Naive thymus-derived CD4-positive, alpha-beta T cell (primary cell): Measurements from ENCODE around the gene PGRMC2. TPM values are rescaled to one million over a fixed set of nuclear protein-coding genes. Genes with fewer than 3 reads are reported as not detected.

Experiments
- ATAC-seq: fragments of 150-1000 bp; cut with Tn5 transposase; 2 replicates; pipeline ENCODE4 v1.10.0; 2021; ENCODE audit warnings: mild to moderate bottlenecking, moderate library complexity
- CTCF ChIA-PET: fragments of 350-600 bp; sonication (Branson Sonifier 250); formaldehyde crosslinking; loops from one replicate; lab custom pipeline; 2021; ENCODE audit warnings: antibody characterized with exemption; lab: Charles Lee
- POLR2A ChIA-PET: fragments of 350-600 bp; sonication (Branson Sonifier 250); formaldehyde crosslinking; loops from one replicate; lab custom pipeline; 2021; ENCODE audit warnings: antibody characterized with exemption, inconsistent platforms; lab: Charles Lee
- DNase-seq, 9 donors: peaks; one replicate each; pipeline versions ENCODE4 v3.0.0 to v3.0.0-alpha.2; 2020 to 2022; ENCODE audit warnings: mixed read lengths in 1 of 9
- H3K27ac ChIP-seq: one replicate; pipeline ENCODE4 v1.7.0; 2013; ENCODE audit warnings: mild to moderate bottlenecking, low read depth, low read length, moderate library complexity
- H3K27me3 ChIP-seq, 2 donors: one replicate each; pipeline ENCODE4 v1.7.0; 2013; ENCODE audit warnings: low read length in 2 of 2, mild to moderate bottlenecking in 2 of 2, moderate library complexity in 2 of 2; ENCODE audit not compliant: control insufficient read depth in 2 of 2, insufficient read depth in 2 of 2
- H3K36me3 ChIP-seq, 3 experiments: 1 replicate in 2 of 3; 2 replicates in 1 of 3; pipeline ENCODE4 v1.7.0; 2013; ENCODE audit warnings: low read length in 3 of 3, mild to moderate bottlenecking in 3 of 3, moderate library complexity in 1 of 3; ENCODE audit not compliant: insufficient read depth in 3 of 3, control insufficient read depth in 2 of 3
- H3K4me1 ChIP-seq, 2 donors: one replicate each; pipeline ENCODE4 v1.7.0; 2013; ENCODE audit warnings: low read length in 2 of 2, mild to moderate bottlenecking in 2 of 2, moderate library complexity in 1 of 2; ENCODE audit not compliant: control insufficient read depth in 2 of 2, insufficient read depth in 2 of 2
- H3K4me3 ChIP-seq: 2 replicates; pipeline ENCODE4 v1.7.0; 2013; ENCODE audit warnings: mild to moderate bottlenecking, low read length
- H3K9me3 ChIP-seq, 3 experiments: 1 replicate in 2 of 3; 2 replicates in 1 of 3; pipeline ENCODE4 v1.7.0; 2013; ENCODE audit warnings: low read length in 3 of 3; ENCODE audit not compliant: control insufficient read depth in 2 of 3
- H3K27ac Mint-ChIP-seq, 9 donors: one replicate each; pipeline ENCODE4 v1.8.0; 2020 to 2022; ENCODE audit warnings: mixed read lengths in 9 of 9, mild to moderate bottlenecking in 8 of 9, moderate library complexity in 5 of 9, inconsistent platforms in 2 of 9
- H3K27me3 Mint-ChIP-seq, 5 donors: one replicate each; pipeline ENCODE4 v1.8.0; 2021 to 2022; ENCODE audit warnings: mixed read lengths in 5 of 5, mild to moderate bottlenecking in 1 of 5
- H3K36me3 Mint-ChIP-seq, 5 donors: one replicate each; pipeline ENCODE4 v1.8.0; 2020 to 2022; ENCODE audit warnings: mixed read lengths in 5 of 5, mild to moderate bottlenecking in 3 of 5, inconsistent platforms in 1 of 5
- H3K4me1 Mint-ChIP-seq, 7 donors: one replicate each; pipeline ENCODE4 v1.8.0; 2020 to 2022; ENCODE audit warnings: mixed read lengths in 7 of 7, mild to moderate bottlenecking in 3 of 7, inconsistent platforms in 1 of 7
- H3K4me3 Mint-ChIP-seq, 10 donors: one replicate each; pipeline ENCODE4 v1.8.0; 2020 to 2022; ENCODE audit warnings: mild to moderate bottlenecking in 10 of 10, mixed read lengths in 10 of 10, moderate library complexity in 6 of 10, inconsistent platforms in 2 of 10
- H3K9me3 Mint-ChIP-seq, 11 donors: one replicate each; pipeline ENCODE4 v1.8.0; 2020 to 2022; ENCODE audit warnings: mixed read lengths in 11 of 11, mild to moderate bottlenecking in 4 of 11, inconsistent platforms in 1 of 11, moderate library complexity in 1 of 11
- intact Hi-C, 2 donors: fragments of 100-400 bp; cut with micrococcal nuclease; formaldehyde crosslinking; loops; one replicate each; pipeline ENCODE4 v1.15.1; 2023
- polyA plus RNA-seq, 2 donors: library from polyadenylated mRNA; unstranded; fragments of 300-500 nt; fragmentation: Illumina TruSeq; gene quantifications; one replicate each; pipeline ENCODE4 v1.2.3, GENCODE V29; 2021
- total RNA-seq, 6 experiments: library from RNA in 5 of 6; stranded (reverse) in 5 of 6; gene quantifications; 1 replicate in 5 of 6; 2 replicates in 1 of 6; pipeline ENCODE4 v1.2.3 and lab custom pipeline; 2021 to 2026

The PGRMC2 gene
- total and polyA plus RNA-seq, 7 experiments from 2014 or later = 17.4 to 65.6 (median 42.6) TPM

DNA sequence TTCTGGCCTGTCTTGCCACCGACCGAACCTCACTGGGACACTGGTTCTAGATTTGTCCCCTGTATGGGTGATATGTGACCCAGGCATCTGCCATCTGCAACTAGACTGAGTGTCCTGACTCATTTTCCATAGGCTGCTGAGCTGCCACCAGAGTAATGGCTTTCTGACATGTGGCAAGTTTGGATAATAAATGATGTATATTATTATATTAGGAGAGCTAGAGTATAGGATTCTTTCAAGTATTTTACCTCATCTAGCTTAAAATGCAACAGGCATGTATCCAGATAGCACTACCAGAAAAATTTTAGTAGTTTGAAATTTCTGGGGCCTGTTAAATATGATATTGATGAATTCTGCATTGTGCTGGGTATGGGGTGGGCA lies 15.8 kb upstream of the PGRMC2 start:
- CTCF ChIA-PET = no interaction called here
- H3K36me3 Mint-ChIP-seq = peaks cover 0 to 53% (median 26%) of the 10 kb centered on the region in 5 donors
- intact Hi-C loops = no loop called here

DNA sequence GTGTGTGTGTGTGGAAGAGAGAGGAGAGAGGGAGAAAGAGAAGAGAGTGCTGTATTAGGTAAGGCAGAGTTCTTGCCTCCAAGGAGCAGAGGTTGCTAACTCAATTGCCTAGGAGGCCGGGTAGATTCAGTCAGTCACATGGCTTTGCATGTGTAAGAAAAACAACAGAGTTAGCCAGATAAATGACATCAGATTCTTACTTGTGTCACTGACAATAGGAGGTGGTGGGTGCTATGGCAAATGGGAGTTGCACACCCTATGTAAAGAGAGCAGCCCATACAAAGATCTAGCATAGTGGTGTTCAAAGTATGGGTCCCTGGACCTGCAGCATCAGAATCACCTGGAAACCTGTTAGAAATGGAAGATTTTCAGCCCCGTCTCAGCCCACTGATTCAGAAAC lies 14.4 kb upstream of the PGRMC2 start:
- Mint-ChIP-seq H3K9me3 (peaks cover 0 to 2% (median 0%) of the 10 kb centered on the region in 11 donors), H3K27me3 (no peaks in the 10 kb centered on the region), H3K4me1 (peaks cover 0 to under 1% (median 0%) of the 10 kb centered on the region in 7 donors), H3K4me3 (no peak overlapping the region), H3K36me3 (peaks cover 4 to 56% (median 35%) of the 10 kb centered on the region in 5 donors), H3K27ac (no peak overlapping the region)
- Histone ChIP-seq H3K27me3 (no peaks in the 10 kb centered on the region), H3K36me3 (peaks cover 0 to 4% (median 0%) of the 10 kb centered on the region in 3 experiments), H3K4me3 (no peak overlapping the region), H3K9me3 (no peaks in the 10 kb centered on the region), H3K4me1 (no peaks in the 10 kb centered on the region), H3K27ac (no peak overlapping the region)
- ChIA-PET POLR2A (interaction anchor here (1.4 kb wide), 1 partner anchor 10 kb away, joined by 3 read pairs; no protein-coding TSS in a partner anchor), CTCF (interaction anchor here (0.6 kb wide), 1 partner anchor 409 kb away, joined by 7 read pairs; no protein-coding TSS in a partner anchor)
- ATAC-seq = no peak
- intact Hi-C loops = no loop called here
- DNase-seq = no peak

More for the DNA sequence above, 15.8 kb upstream of the PGRMC2 start:
- Mint-ChIP-seq H3K27me3 (no peaks in the 10 kb centered on the region), H3K4me3 (no peak overlapping the region), H3K9me3 (no peaks in the 10 kb centered on the region), H3K4me1 (no peaks in the 10 kb centered on the region), H3K27ac (peak overlapping the region in 2 of 9 donors; percentile 14 to 40)
- POLR2A ChIA-PET = interaction anchor here (0.6 to 1.4 kb wide), 2 partner anchors 12 to 17 kb away, joined by 3 read pairs; no protein-coding TSS in a partner anchor
- Histone ChIP-seq H3K4me3 (no peak overlapping the region), H3K9me3 (no peaks in the 10 kb centered on the region), H3K36me3 (peaks cover 0 to under 1% (median 0%) of the 10 kb centered on the region in 3 experiments), H3K27ac (no peak overlapping the region), H3K27me3 (no peaks in the 10 kb centered on the region), H3K4me1 (no peaks in the 10 kb centered on the region)
- DNase-seq = no peak
- no peak for ATAC-seq

DNA sequence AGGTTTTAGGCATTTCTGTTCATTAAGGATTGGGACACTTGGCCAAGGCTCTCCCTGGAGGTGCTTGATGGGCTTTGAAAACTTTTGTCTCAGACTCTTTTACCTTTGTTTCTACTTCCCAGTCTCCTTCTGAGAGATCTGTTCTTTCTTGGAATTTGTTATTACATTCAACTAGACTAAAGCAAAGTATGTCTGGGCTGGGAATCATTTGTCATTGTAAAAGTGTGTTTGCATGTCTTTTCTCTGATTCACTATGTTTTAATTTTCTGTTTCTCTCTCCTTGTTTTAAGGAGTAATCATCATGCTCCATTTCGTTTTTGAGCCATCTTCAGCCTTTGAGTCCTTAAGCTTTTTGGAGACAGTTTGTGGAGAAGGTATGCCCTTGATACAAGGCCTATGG lies 12.2 kb upstream of the PGRMC2 start:
- DNase-seq = no peak
- CTCF ChIA-PET = no interaction called here
- H3K9me3 ChIP-seq = no peaks in the 10 kb centered on the region
- ATAC-seq = no peak
- H3K27ac Mint-ChIP-seq = no peak overlapping the region
- no peak overlapping the region for H3K4me3 Mint-ChIP-seq
- no peaks in the 10 kb centered on the region for H3K4me1 ChIP-seq
- peaks cover 4 to 53% (median 36%) of the 10 kb centered on the region in 5 donors for H3K36me3 Mint-ChIP-seq
- no peaks in the 10 kb centered on the region for H3K27me3 Mint-ChIP-seq
- POLR2A ChIA-PET = interaction anchor here (0.7 kb wide), 1 partner anchor 556 kb away, joined by 3 read pairs; no protein-coding TSS in a partner anchor
- H3K27me3 ChIP-seq = no peaks in the 10 kb centered on the region
- H3K4me1 Mint-ChIP-seq = peaks cover 0 to 1% (median 0%) of the 10 kb centered on the region in 7 donors
- H3K27ac ChIP-seq = no peak overlapping the region
- intact Hi-C loops = no loop called here
- no peak overlapping the region for H3K4me3 ChIP-seq
- peaks cover 0 to 4% (median 0%) of the 10 kb centered on the region in 3 experiments for H3K36me3 ChIP-seq
- H3K9me3 Mint-ChIP-seq = peaks cover 0 to 2% (median 0%) of the 10 kb centered on the region in 11 donors

DNA sequence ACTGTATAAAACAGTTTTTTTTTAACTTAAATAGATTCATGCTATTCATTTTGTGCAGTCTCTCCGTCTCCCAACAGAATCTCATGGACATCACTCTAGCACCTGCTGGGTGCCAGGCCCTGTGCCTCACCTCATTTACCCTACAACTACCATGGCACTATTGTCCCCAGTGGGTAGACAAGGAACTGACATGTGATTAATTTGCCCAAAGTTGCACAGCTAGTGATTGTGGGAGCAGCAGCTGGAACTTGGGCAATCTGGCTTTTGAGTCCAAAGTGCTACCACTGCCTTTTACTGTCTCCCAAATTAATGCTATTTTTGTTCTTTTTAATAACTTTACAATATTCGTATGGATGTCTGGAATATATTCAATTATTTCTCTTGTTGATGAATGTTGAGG lies 11.2 kb upstream of the PGRMC2 start:
- CTCF ChIA-PET = no interaction called here
- intact Hi-C loops = no loop called here

DNA sequence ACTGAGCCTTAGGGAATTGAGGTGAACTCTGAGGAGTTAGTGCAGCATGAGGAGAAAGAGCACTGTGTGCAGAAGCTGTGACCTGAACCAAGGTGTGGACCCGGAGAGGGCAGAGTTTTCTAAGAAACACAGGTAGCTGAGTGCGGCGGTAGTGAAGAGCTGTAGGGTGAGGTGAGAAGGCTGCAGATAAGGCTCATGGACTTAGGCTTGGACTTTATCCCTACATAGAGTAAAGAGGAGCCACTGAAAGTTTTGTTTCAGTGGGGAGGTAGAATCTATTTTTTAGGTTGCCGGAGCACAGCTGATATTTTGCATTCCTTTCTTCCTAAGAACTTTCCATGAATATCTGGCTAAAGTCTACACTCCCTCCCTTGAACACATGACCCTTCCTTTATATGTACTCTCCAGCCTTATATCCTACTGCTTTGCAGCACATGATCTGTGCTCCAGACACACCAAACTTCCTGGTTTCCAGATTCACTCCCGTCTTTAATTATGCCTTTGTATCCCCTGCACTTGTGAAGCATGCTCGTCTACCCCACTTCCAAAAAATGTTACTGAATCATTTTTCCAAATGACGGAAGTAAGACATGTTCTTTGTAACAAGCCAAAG lies 10.6 kb upstream of the PGRMC2 start:
- H3K4me1 ChIP-seq = no peaks in the 10 kb centered on the region
- no peaks in the 10 kb centered on the region for H3K9me3 ChIP-seq
- no peak overlapping the region for H3K27ac ChIP-seq
- intact Hi-C loops = no loop called here
- H3K4me3 Mint-ChIP-seq = no peak overlapping the region
- CTCF ChIA-PET = no interaction called here
- POLR2A ChIA-PET = no interaction called here
- no peaks in the 10 kb centered on the region for H3K27me3 Mint-ChIP-seq
- H3K36me3 ChIP-seq = peaks cover 0 to 4% (median 0%) of the 10 kb centered on the region in 3 experiments
- H3K36me3 Mint-ChIP-seq = peaks cover 8 to 53% (median 41%) of the 10 kb centered on the region in 5 donors
- peaks cover 0 to 2% (median 0%) of the 10 kb centered on the region in 11 donors for H3K9me3 Mint-ChIP-seq
- no peak for DNase-seq
- H3K27ac Mint-ChIP-seq = no peak overlapping the region
- H3K4me3 ChIP-seq = no peak overlapping the region
- no peak for ATAC-seq
- no peaks in the 10 kb centered on the region for H3K27me3 ChIP-seq
- peaks cover 0 to 3% (median 0%) of the 10 kb centered on the region in 7 donors for H3K4me1 Mint-ChIP-seq

More for the DNA sequence above, 11.2 kb upstream of the PGRMC2 start:
- POLR2A ChIA-PET = no interaction called here
- peak overlapping the region in 2 of 9 donors; percentile 42 to 86 for H3K27ac Mint-ChIP-seq
- H3K36me3 ChIP-seq = peaks cover 0 to 4% (median 0%) of the 10 kb centered on the region in 3 experiments
- no peak overlapping the region for H3K4me3 ChIP-seq
- H3K4me1 Mint-ChIP-seq = peaks cover 0 to 3% (median 0%) of the 10 kb centered on the region in 7 donors
- no peaks in the 10 kb centered on the region for H3K9me3 ChIP-seq
- peak; percentile 54 for ATAC-seq
- no peaks in the 10 kb centered on the region for H3K27me3 ChIP-seq
- H3K4me3 Mint-ChIP-seq = no peak overlapping the region
- H3K9me3 Mint-ChIP-seq = peaks cover 0 to 2% (median 0%) of the 10 kb centered on the region in 11 donors
- H3K4me1 ChIP-seq = no peaks in the 10 kb centered on the region
- H3K27me3 Mint-ChIP-seq = no peaks in the 10 kb centered on the region
- DNase-seq = no peak
- H3K36me3 Mint-ChIP-seq = peaks cover 8 to 58% (median 41%) of the 10 kb centered on the region in 5 donors
- H3K27ac ChIP-seq = no peak overlapping the region

DNA sequence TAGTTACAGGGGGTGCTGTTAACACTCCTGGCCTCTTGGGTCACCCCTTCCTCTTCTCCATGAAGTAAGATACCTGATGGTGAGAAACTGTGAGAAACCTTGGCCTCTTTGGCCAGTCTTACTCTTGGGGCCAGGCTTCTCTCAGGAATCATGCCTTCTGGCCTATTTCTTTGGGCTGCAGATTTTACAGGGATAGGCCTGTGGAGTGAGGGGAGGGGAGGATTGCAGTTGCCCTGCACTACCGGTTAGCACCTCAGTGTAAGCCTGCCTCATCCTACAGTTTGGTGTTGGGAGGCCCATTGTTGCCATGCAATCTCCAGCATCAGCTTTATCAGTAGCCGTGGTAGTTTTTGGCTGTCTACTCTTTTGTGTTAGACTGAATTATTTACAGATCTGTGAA lies 7.6 kb upstream of the PGRMC2 start:
- intact Hi-C loops = no loop called here
- POLR2A ChIA-PET = no interaction called here
- Histone ChIP-seq H3K27me3 (no peaks in the 10 kb centered on the region), H3K27ac (no peak overlapping the region), H3K9me3 (no peaks in the 10 kb centered on the region), H3K36me3 (peaks cover 0 to 4% (median 0%) of the 10 kb centered on the region in 3 experiments), H3K4me1 (no peaks in the 10 kb centered on the region), H3K4me3 (no peak overlapping the region)
- H3K4me3 Mint-ChIP-seq = no peak overlapping the region
- no peaks in the 10 kb centered on the region for H3K27me3 Mint-ChIP-seq
- CTCF ChIA-PET = no interaction called here
- peaks cover 0 to 2% (median 0%) of the 10 kb centered on the region in 11 donors for H3K9me3 Mint-ChIP-seq
- no peak overlapping the region for H3K27ac Mint-ChIP-seq
- DNase-seq (no peak), ATAC-seq (no peak)
- peaks cover 0 to 8% (median 5%) of the 10 kb centered on the region in 7 donors for H3K4me1 Mint-ChIP-seq
- H3K36me3 Mint-ChIP-seq = peaks cover 8 to 37% (median 32%) of the 10 kb centered on the region in 5 donors
